Stimulated activated CD8-positive, alpha-beta memory T cell treated with anti-CD3 and anti-CD28 coated beads, Interleukin-7, amount 100 ng/mL, for 24 hours (primary cell): ENCODE data around the gene DNAJA3.
"Not testable (repeated sequence)": the region's sequence is repeated elsewhere in the genome, so short reads cannot be mapped to it uniquely, and the experiment has no call there.

Source experiments
- DNase-seq: peaks from one replicate; pipeline ENCODE4 v3.0.0-alpha.2; 2020; ENCODE audit warnings: low read depth

DNAJA3 gene

DNA sequence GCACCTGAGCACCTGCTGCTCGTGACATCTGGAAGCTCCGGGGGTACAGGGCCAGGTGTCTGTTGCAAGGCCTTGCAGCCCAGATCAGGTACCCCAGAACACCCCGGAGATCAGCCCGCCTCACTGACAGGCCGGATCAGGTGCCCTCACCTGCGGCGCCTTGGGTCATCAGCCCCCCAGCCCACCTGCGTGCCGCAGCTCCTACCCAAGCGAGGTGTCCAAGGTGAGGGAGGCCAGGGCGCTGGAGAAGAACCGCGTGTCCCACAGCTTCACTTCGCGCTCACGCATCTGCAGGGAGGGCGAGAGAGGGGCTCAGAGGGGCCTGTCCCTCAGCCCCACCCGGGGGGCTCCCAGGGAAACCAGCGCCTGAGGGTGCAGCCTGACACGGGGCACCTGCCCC, 37.9 kb upstream of the DNAJA3 start:
- DNase-seq: no peak

DNA sequence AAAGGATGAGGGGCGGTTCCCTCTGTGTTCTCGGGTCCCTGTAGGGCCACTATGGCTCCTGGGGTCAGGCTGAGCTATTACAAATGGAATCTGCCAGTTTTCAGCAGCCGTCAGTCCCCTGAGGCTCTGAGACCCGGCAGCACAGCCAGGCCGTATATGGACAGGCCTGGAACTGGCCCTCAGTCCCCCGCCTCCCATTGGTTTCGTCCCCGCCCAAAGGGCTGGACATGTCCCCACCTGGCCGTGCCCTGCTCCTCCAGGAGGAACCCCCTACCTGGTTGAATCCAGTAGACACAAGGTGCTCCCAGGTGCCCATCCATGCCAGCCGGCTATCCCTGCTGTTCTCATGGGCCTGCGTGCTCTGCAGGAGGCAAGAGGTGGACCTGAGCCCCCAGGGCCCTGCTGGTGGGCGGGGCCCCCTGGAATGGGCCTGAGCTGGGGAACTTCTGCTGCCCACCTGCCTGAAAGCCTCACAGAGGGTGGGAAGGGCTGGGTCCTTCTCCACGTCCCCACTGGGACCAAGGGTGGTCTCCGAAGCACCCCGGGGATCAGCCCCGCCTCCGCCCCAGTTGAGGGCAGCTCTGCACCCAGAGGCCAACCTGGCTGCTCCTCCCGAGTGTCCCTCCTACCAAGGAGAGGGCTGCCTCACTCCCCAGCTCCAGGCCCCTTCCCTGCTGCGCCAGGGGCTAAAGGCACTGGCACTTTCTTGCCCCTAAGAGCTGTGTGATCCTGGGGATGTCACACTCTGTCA, 37.2 kb upstream of the DNAJA3 start:
- no peak for DNase-seq

DNA sequence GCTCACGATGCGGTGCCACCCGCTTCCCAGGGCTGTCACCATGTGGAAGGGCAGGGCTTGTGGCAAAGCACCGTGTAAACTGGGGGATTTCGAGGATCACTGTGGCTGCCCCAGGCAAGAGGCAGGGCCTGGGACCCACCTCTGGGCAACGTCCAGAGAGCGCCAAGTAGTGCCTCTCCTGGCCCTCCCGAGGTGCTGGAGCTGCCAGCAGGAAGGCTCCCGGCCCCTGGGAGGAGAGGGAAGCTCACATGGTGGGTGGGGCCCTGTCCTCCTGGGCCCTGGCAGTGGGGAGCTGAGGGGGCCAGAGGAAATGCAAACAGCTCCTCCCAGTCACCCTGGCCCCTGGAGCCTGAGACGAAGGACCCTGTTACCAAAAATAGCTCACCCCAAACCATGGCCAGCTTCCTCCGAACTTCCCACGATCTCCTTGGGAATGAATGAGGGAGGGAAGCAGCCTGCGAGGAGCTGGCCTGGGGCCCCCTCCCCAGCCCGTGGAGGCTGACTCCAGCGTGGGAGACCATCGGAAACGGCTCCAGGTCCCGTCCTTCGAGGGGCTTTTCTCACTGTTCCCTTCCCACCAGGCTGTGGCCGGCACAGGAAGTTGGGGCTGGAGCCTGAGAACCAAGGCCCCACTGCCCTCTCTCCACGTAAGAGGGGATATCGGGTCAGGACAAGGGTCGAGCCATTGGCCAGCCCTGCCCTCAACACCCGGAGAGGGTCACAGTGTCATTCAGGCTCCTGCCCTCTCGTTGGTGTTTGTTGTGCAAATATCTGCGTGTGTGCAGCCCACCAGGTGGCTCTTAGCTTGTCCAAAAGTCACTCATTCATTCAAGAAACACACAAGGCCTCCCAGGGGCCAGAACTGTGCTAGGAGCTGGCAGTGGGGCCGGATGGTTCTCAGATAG, 36.4 kb upstream of the DNAJA3 start:
- DNase-seq: no peak

DNA sequence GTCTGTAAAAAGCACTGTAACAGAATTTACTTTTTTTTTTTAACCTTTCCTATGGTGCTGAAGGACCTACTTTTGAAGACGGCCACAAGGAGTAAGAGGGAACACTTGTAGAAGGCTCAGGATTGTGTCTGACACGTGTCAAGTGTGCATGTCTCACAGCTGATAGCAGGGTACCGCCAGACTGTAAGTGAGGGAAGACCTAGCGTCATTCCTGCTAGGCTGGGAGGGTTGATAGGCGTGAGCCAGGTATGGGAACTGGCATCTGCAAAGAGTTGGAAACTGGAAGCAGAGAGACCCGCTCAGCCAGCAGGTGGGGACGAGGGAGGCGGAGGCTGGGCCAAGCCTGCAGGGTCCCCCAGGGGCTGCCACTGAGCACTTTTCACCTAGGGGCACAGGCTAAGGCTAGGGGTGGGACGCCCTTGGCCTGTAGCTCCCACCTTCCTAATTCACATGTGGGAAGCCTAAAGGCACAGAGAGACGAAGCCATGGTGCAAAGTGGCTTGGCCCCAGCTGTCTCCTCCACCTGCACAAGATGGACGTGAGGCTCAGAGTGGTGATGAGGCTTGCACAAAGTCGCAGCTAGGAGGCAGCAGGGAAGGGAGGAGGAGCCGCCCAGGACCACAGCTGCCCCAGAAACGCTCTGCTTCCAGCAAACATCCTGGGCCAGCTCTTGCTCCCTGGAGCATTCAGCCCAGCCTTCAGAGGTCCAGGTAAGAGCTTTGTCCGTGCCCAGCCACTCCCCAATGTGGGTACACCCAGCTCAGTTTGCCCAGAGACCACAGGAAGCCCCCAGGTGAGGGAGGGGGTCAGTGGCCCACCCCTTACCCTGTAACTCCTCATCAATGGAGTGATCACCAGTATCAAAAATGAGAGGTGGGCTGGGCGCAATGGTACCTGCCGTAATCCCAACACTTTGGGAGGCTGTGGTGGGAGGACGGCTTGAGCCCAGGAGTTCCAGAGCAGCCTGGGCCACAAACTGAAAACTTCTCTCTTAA, 35.1 kb upstream of the DNAJA3 start:
- no peak for DNase-seq

DNA sequence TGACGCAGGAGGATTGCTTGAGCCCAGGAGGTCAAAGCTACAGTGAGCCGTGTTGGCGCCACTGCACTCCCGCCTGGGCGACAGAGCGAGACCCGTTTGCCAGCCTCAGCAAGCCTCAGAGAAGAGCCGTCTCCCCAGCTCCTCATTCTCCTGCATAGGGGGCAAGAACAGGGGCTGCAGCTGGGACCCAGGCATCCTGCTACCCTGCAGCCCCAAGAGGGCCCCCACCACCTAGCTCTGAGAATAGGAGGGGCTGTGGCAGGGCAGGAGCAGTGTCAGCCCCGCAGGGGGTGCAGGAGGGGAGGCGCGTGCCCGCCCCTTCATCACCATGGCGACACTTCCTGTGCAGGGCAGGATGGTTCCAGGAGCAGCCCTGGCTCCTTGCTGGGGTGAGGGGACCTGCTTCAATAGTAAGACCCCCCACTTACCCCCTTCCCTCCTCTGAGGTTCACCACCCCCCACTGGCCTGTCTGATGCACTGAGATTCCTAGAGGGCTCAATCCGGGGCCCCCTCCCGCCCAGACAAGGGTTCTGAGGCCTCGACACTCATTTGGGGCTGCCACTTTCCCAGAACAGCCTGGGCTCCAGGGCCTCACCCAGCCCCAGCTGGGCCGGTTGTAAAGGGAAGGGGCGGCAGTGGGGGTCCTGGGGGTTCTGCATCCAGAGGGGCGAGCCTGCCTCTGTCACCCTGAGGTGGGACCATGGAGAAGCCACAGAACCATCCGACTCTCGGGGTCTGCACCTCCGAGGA, 33.9 kb upstream of the DNAJA3 start:
- no peak for DNase-seq

DNA sequence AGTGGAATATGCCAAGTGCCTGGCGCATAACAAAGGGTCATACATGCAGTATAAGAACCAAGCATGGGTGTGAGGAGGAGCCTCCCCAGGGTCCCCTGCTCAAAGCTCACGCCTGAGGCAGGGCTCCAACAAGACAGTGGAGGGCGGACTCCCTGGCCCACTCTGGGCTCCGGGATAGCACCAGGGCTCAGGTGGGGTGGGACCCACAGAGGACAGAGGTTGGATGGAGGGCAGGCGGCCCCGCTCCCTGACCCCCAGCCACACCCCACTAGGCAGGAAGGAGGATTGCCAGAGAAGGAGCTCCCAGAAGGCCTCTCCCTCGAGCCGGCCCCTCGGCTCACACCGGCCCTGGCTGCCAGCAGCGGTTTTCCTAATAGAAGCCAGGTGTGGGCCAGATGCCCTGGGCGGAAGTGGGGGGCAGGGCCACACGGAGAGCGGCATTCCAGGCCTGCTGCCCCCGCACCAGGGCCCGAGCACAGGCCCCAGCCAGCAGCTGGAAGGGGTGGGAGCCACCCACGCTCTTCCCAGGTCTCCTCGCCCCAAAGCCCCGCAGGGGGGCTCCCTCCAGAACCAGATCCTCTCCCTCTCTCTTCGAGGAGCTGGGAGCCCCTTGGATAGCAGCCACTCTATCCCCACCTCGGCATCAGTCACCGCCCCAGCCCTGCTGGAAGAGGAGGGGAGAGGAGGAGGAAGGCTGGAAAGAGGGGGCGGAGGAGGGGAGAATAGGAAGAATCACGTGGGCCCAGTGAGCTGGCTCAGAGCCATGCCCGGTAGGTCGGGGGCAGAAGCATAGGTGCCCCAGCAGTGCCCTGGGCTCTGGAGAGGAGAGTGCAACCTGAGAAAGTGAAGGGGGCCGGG, 33.1 kb upstream of the DNAJA3 start:
- DNase-seq: no peak

DNA sequence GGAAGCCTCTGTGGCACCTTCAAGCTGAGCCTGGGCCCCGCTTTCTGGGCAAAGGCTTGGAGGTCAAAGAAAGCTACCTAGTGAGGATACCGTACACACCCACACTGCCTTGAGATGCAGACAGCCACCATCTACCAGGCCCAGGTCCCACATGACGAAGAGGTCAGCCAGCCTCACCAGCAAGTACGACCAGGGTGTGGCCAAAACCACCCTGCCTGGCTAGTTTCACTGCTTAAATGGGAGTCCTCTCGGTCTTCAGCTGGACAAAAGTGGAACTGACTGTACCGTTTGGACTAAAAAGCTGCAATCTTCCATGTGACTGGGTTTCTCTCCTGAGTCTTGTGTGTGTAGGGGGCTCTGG, 32.4 kb upstream of the DNAJA3 start:
- DNase-seq: no peak

DNA sequence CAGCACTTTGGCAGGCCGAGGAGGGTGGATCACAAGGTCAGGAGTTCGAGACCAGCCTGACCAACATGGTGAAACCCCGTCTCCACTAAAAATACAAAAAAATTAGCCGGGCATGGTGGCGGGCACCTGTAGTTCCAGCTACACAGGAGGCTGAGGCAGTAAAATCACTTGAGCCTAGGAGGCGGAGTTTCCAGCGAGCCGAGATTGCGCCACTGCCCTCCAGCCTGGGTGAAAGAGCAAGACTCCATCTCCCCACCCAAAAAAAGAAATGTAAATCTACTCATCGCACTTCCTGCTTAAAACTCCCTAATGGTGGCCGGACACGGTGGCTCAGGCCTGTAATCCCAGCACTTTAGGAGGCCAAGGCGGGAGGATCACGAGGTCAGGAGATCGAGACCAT, 31.8 kb upstream of the DNAJA3 start:
- DNase-seq: not testable (repeated sequence)

DNA sequence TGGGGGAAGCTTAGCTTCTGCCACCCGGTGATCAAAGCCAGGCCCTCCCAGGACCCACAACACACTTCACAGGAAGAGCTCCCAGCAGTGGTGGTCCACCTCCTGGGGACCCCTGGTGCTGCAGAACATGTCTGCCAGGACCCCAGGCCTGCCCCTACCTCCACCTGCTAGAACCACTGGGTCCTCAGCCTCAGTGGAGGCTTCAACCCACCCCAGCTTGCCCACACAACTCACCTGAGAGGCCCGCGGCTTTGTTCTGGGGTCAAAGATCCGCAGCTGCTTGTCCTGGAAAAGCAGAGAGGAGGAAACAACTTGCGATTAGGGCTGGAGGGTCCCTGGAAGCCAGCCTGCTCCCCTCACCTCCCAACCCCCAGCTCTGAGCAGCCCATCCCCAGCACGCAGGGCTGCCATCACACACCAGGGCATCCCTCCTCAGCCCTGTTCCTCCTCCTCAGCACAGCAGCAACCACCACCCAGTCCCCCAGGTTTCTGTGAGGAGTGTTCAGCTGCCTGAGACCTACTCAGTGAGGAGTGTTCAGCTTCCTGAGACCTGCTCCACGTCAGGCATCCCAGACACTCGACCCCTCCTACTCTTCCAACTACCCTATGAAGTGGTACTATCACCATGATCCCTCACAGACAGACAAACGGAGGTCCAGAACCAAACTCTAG, 30.5 kb upstream of the DNAJA3 start:
- DNase-seq: no peak

DNA sequence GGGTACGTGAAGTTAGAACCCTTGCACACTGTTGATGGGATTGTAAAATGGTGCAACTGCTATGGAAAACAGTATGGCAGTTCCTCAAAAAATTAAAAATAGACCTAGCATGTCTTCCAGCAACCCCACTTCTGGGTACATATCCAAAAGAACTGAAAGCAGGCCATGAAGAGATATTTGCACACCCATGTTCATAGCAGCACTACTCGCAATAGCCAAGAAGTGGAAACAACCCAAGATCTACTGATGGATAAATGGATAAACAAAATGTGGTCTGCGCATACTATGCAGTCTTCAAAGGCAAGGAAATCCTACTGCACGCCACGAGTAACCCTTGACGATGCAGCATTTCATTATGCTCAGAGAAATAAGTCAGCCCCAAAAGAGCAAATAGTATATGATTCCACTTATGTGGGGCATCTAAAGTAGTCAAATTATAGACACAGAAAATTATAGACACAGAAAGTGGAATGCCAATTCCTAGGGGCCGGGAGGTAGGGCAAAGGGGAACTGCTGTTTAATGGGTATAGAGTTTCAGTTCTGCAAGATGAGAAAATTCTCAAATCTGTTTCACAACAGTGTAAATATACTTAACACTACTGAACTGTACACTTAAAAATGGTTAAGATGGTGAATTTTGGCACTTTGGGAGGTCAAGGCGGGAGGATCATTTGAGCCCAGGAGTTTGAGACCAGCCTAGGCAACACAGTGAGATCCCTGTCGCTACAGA, 26.5 kb upstream of the DNAJA3 start:
- no peak for DNase-seq

DNA sequence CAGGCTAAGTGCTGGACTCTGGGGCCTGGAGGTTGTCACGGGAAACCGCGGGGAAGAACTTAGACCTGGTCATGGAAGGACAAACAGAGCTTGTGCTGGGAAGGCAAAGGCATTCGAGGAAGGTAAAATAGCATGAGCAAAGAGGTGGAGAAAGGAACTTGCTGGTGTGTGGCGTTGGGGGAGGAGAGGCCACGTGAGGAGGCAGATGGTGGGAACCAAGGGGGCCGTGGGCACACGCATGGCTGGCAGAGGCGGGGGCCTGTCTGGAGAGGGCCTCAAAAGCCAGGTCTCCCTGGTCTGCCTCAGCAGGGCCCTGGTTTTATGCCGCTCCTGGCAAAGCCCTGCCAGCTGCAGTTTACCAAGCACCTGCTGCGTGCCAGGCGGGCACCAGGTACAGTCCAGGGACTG, 24.6 kb upstream of the DNAJA3 start:
- DNase-seq: no peak

DNA sequence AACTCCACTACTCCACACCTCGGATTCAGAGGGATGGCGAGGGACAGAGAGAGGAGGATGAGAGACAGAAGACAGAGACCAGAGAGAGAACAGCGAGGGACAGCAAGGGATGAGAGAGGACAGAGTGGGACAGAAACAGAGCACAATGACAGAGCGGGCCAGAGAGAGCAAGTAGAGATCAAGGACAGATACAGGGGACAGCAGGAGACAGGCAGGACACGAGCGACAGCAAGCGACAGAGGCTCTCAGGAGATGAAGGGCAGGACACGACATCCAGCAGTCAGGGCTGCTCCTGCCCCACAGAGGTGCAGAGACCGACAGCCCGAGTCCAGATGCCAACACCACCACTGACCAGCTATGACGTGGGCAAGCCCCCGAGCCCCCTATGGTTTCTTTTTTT, 24.2 kb upstream of the DNAJA3 start:
- DNase-seq: no peak

DNA sequence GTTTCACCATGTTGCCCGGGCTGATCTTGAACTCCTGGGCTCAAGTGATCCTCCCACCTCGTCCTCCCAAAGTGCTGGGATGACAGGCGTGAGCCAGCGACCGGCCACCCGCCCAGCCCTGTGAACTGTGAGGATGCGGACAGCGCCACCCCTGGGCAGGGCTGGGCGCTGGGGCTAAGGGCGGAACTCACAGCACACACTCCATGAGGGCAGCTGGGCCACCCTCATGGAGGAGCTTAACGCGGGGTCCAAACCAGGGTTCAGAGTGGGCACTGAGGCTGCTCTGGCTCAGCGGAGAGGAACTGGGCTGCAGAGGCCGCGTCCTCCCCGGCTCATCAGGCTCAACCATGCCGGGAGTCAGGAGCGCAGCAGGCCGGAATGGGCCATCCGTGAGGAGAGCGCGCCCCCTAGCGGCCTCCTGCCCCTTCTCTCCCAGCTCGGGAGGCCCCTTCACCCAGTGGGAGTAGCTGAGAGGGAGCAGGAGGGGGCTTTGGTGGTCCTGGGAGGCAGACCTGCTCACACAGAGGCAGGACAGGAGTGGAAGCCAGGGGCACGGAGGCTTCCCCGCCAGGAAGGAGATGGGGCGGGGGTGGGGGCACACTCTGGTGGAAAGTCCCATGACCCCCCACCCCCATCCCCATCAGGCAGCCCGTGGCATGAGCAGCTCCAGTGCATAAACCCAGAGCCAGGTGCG, 23.1 kb upstream of the DNAJA3 start:
- peak; percentile 37 for DNase-seq

DNA sequence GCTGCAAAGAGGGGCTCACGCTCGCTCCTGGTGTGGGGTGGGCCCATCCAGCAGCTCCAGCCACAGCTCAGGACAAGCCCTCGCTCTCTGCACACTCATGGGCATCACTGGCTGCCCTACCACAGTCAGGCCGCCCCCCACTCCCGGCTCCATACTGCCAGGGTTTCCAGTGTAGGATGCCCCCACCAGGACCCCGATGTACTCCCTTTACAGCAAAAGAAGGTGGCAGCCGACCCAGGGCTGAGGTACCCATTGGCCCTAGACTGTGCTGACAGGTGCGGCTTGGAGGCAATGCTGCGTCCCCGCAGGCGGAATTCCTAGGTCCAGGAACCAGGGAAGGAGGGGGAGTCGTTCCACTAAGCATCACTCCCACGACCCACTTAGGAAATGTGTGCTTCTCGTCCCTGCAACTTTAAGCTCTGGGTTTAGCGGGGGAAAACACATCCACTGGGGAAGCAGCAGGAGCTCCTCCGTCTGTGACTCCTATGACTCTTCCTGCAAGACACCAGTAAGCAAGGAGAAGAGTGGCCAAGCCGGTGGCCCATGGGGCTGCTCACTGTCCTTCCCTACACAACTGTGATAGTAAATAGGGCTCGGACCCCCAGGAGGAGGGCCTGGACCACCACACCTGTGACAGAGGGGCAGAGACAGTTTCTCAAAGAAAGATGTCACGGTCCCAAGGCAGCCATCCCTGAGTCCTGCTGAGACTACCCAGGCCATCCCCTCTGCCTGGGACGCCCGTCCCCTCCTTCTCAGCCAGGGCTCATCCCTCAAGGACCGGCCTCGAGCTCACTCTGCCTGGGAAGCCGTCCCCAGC, 22.3 kb upstream of the DNAJA3 start:
- DNase-seq: no peak

DNA sequence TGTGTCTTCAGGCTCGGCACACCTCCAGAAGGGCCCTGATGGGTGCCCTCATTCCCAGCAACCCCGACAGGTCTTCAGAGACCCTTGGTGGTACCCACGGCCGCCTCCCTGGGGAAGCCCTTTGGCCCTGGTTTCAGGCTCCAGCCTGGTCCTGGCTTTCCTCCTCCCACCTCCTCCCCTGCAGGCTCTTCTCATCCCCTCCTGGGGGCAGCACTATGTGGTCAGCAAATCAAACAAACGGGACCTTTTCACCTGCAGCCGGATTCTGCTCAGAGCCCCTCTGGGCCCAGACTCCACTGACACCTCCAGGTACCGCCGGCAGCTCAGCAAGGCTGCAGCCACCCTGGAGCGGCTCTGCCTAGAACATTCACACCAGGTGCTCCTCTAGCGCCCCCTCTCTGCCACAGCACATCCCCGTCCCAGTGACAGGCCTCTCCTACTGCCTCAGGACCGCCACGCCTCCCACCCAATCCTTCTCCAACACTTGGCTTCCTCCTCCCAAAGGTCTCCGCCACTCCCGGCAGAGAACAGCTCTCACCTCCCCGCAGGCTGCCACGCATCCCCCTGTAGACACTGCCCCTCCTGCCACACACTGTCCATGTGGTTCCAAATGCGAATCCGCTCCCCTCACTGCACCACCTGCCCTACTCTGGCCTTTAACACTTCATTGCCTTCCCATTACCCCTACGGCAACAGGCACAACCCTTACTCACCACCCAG, 21.3 kb upstream of the DNAJA3 start:
- DNase-seq: no peak

DNA sequence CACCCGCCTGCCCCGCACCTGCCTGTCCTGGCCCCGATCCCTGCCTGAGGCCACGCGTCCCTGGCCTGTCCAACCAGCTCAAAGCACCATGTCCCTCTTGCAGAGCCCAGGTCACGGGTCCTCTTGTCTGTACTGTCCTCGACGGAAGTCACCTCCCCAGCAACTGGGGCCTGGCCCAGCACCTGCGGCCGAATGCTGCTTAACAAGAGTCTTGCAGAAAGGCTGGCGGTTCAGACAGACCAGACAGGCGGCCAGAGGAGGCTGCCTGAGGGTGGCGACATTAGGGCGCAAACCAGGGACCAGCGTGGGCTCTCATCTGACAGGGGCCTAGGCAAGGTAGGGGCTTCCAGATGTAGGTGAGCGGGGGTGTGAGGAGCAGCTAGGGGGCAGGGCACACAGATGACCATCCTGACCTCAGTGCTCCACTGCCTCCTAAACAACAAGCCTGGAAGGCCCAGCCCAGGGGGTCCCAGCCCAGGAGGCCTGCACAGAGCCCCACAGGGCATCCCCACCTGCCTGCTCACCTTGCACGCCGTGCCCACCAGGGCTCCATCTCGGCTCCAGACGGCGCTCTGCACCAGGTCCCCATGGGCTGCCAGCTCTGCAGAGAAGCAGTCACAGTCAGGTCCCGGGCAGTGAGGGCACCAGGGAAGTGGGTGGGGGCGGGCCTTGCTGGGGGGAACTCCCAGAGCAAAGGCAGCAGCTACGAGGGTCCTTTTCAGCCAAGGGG, 20.5 kb upstream of the DNAJA3 start:
- no peak for DNase-seq
